Central memory CD8-positive, alpha-beta T cell (primary cell): ENCODE measurements around the gene TMEM259.

ENCODE experiments used
- ATAC-seq: fragments of 150-1000 bp; cut with Tn5 transposase; replicated peaks from 2 replicates; pipeline ENCODE4 v1.10.0; 2022; ENCODE audit warnings: mild to moderate bottlenecking, moderate FRiP score, moderate number of reproducible peaks; ENCODE audit not compliant: poor library complexity, severe bottlenecking; ENCODE audit errors: extremely low read depth
- DNase-seq, 2 donors: peaks; one replicate each; pipeline ENCODE4 v3.0.0; 2021; ENCODE audit warnings: low spot score in 2 of 2
- H3K27ac Mint-ChIP-seq: one replicate; pipeline ENCODE4 v1.8.0; 2022; ENCODE audit warnings: low read depth, mild to moderate bottlenecking, moderate library complexity, mixed read lengths
- H3K27me3 Mint-ChIP-seq: one replicate; pipeline ENCODE4 v1.8.0; 2022; ENCODE audit warnings: mixed read lengths
- H3K36me3 Mint-ChIP-seq: one replicate; pipeline ENCODE4 v1.8.0; 2022; ENCODE audit warnings: mild to moderate bottlenecking, moderate library complexity, mixed read lengths; ENCODE audit not compliant: insufficient read depth
- H3K4me1 Mint-ChIP-seq: one replicate; pipeline ENCODE4 v1.8.0; 2022; ENCODE audit warnings: mixed read lengths
- H3K4me3 Mint-ChIP-seq: one replicate; pipeline ENCODE4 v1.8.0; 2022; ENCODE audit warnings: mild to moderate bottlenecking, moderate library complexity, mixed read lengths
- H3K9me3 Mint-ChIP-seq: one replicate; pipeline ENCODE4 v1.8.0; 2022; ENCODE audit warnings: mixed read lengths

Gene TMEM259

DNA sequence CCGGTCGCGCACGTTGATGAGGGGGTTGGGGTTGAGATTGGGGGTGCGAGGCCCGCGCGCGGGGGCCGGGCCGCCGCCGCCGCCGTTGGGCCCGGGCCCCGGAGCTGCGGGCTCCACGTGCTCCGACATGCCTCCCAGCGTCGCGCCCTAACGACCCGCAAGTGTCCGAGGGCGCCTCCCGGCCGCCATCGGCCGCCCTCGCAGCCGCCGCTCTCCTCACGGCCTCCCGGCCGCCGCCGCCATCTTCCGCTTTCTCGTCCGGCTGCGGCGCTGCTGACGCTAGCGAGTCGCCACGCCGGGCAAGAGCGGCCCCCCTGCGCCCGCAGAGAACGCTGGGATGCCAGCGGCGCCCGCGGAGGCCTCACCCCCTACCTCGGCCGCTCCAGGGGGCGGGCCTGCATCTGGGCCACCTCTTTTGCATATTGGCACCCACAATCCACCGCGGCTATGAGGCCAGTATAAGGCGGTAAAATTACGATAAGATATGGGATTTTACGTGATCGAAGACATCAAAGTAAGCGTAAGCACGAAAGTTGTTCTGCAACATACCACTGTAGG, at the start of gene TMEM259:
Gene TMEM259, minus strand, starts transcription at position 256 of the 558 bp plus-strand sequence. Its CDS starts 127 bp downstream, at position 129.
- H3K4me3 Mint-ChIP-seq: peak within 1 kb of the TSS; percentile 96
- H3K27ac Mint-ChIP-seq: peak within 1 kb of the TSS; percentile 100
- H3K4me1 Mint-ChIP-seq: peaks cover 41% of the 10 kb centered on the region
- H3K27me3 Mint-ChIP-seq: no peaks in the 10 kb centered on the region
- peaks cover 22% of the 10 kb centered on the region for H3K36me3 Mint-ChIP-seq
- ATAC-seq (peak; percentile 86), DNase-seq (peak; percentile 93 to 97)
- H3K9me3 Mint-ChIP-seq: no peaks in the 10 kb centered on the region

DNA sequence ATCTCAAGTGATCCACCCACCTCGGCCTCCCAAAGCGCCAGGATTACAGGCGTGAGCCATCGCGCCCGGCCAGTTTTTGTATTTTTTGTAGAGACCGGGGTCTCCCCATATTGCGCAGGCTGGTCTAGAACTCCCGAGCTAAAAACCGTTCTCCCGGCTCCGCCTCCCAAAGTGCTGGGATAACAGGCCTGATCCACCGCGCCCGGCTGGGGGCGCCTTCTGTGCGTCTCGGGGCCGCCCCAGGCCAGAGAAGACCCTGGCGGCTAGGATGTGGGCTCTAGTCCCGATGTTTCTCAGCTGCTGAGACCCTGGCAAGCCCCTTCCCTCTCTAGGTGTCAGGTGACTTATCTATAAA, 49.6 kb upstream of the TMEM259 start:
- Mint-ChIP-seq H3K9me3 (no peaks in the 10 kb centered on the region), H3K4me3 (peak overlapping the region; percentile 87), H3K36me3 (peaks cover 74% of the 10 kb centered on the region), H3K27me3 (no peaks in the 10 kb centered on the region), H3K4me1 (peaks cover 50% of the 10 kb centered on the region), H3K27ac (peak overlapping the region; percentile 91)
- ATAC-seq: no peak
- DNase-seq: no peak

DNA sequence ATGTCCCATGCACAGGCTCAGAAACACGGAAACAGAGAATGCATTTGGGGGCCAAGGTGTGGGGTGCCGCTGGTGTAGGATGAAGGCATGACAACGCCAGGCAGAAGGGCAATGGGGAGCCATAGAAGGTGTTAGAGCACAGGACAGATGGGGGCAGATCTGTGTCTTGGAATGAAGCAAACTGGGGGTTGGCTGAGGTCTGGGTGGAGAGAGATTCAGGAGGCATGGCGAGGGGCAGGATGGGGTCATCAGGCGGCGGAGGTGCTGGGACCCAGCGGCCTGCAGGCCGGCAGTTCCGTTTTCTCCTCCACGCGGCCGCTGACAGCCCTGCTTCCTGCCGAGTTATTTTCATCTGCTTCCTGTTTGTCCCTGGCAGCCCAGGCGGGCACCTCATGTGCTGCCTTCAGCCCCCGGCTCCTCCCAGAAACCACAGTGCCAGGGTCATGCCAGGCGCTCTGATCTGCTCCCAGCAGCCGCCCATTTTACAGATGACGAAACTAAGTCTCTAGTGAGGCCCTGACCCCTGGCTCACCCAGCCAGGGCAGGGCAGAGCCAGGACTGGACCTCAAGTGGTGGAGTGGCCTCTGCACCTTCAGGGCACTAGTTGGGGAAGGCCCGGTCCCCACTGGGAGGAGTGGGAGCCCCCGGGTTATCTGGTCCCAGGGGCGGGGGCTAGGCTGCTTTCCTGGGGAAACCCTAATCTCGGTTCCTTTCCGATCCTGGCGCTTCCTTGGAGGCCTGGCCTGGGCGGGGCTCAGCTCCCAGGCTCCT, 48.3 kb upstream of the TMEM259 start:
- peaks cover 59% of the 10 kb centered on the region for H3K4me1 Mint-ChIP-seq
- H3K36me3 Mint-ChIP-seq: peaks cover 64% of the 10 kb centered on the region
- H3K9me3 Mint-ChIP-seq: no peaks in the 10 kb centered on the region
- peak overlapping the region; percentile 91 for H3K27ac Mint-ChIP-seq
- peak in 1 of 2 donors; percentile 59 for DNase-seq
- H3K4me3 Mint-ChIP-seq: peak overlapping the region; percentile 87
- ATAC-seq: peak; percentile 26
- H3K27me3 Mint-ChIP-seq: no peaks in the 10 kb centered on the region

DNA sequence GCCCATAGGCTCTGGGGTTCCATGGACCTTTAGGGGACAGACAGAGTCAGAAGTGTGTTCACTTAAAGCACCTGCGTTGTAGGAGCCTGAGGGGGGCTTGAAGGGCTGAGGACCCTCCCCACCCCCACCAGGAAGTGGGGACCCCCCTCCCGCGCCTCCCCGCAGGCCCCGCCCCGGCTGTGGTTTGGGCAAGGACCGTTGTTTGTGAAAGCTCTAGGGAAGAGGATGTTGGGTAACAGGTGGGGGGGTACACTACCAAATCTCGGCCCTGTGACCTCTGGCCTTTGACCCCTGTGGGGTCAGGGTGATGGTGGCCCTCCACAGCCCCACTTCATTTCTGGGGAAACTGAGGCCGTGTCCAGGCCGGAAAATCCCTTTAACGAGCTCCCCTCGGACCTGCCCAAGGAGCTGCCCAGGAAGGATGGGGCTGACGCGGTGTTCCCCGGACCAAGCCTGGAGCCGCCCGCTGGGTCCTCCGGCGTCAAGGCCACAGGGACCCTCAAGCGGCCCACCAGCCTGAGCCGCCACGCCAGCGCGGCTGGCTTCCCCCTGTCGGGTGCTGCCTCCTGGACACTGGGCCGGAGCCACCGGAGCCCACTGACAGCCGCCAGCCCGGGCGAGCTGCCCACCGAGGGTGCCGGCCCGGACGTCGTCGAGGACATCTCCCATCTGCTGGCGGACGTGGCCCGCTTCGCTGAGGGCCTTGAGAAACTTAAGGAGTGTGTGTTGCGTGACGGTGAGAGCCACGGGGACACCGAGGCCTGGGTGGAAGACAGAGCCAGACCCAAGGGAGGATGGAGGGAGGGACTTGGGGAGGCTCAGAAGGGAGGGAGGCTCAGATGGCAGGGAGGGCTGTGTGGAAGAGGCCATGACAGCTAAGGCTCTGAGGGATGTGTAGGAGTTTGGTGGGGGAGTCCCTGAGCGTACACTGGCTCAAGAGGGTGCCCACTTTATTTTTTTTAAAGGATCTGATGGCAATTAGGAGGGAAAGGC, 47.4 kb upstream of the TMEM259 start:
- ATAC-seq (peak; percentile 21), DNase-seq (peak in 1 of 2 donors; percentile 63)
- Mint-ChIP-seq H3K27ac (peak overlapping the region; percentile 91), H3K27me3 (no peaks in the 10 kb centered on the region), H3K36me3 (peaks cover 60% of the 10 kb centered on the region), H3K4me1 (peaks cover 62% of the 10 kb centered on the region), H3K9me3 (no peaks in the 10 kb centered on the region), H3K4me3 (peak overlapping the region; percentile 87)

DNA sequence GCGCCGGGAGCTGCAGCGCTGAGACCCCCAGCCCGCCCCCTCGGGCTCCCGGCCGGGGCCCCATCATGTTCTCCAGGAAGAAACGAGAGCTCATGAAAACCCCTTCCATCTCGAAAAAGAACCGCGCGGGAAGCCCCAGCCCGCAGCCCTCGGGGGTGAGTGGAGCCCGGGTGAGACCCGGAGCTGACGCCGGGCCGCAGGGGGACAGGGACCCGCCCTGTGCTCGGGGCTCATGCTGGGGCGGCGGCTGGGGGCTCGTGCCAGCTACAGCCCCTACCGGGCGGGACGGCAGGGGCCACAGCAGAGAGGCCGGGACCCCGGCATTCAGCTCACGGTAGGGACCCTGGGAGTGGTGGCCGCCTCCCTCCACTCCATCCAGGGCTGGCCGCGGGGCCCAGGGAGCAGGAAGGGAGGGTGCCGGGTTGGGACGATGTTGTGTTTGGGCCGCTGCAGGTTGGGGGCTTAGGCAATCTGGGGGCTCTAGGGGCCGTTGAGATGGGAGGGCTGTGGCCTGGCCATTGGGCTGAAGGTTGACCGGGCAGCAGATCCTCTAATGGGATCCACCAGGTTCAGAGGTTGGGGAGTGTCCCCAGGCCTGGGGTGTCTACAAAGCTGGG, 46.5 kb upstream of the TMEM259 start:
- Mint-ChIP-seq H3K4me1 (peaks cover 54% of the 10 kb centered on the region), H3K4me3 (peak overlapping the region; percentile 87), H3K27me3 (no peaks in the 10 kb centered on the region), H3K27ac (peak overlapping the region; percentile 91), H3K36me3 (peaks cover 55% of the 10 kb centered on the region), H3K9me3 (no peaks in the 10 kb centered on the region)
- ATAC-seq (peak; percentile 63), DNase-seq (peak; percentile 70 to 80)

DNA sequence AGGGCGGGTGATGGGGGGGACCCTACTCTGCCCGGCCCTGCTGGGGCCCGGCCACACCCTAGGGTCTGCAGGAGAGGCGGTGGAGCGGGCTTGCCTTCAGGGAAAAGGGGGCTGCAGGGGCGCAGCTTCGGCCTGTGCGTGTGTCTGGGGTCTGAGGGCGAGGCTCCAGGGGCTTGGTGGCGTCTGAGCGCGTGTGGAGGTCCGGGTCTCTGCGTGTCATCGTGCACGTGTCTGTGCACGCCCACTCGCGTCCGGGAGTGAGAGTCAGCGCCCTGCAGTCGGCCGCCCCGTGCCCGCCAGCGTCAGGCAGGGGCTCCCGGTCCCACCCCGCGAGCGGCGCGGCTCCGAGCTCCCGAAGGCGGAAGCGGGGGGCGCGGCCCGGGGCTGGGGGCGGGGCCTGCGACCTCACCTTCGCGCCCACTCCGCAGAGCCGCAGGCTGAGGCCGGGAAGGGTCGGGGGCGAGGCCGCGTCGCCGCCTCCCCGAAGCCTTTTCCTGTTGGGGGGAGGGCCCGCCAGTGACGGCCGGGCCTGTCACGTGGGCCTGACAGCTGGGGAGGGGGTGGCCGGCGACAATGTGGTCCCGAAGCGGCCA, 45.9 kb upstream of the TMEM259 start, which contains the start of gene ARHGAP45:
Gene ARHGAP45, plus strand, starts transcription at position 420 of the 593 bp plus-strand sequence. CDS start 239 bp downstream, outside the sequence.
- H3K36me3 Mint-ChIP-seq: peaks cover 51% of the 10 kb centered on the region
- ATAC-seq (peak; percentile 57), DNase-seq (peak; percentile 68 to 79)
- no peaks in the 10 kb centered on the region for H3K9me3 Mint-ChIP-seq
- peaks cover 48% of the 10 kb centered on the region for H3K4me1 Mint-ChIP-seq
- H3K4me3 Mint-ChIP-seq: peak within 1 kb of the TSS; percentile 87
- H3K27me3 Mint-ChIP-seq: no peaks in the 10 kb centered on the region
- H3K27ac Mint-ChIP-seq: peak within 1 kb of the TSS; percentile 91

DNA sequence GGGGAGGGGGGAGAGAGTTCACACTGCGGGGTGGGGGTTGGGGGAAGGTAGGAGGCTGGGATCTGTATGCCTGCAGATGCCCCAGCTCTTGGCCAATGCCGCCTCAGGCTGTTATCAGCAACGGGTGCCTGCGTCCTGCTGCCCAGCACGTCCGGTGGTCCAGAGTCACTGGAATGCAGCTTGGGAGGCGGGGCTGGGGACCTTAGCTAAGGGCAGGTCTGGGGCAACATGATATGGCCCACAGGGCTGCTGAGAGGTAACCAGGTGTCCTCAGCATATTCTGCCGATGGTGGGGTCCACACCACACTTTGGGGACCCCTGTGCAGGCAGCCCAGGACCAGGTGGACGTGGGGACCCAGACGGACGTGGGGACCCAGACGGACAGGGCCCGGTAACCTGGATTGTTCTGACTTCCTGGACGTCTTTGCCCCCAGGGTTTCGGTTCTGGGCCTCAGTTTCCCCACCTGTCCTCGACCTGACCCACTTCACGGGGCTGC, 45.4 kb upstream of the TMEM259 start:
- H3K9me3 Mint-ChIP-seq: no peaks in the 10 kb centered on the region
- ATAC-seq: no peak
- no peaks in the 10 kb centered on the region for H3K27me3 Mint-ChIP-seq
- H3K36me3 Mint-ChIP-seq: peaks cover 49% of the 10 kb centered on the region
- H3K4me3 Mint-ChIP-seq: peak overlapping the region; percentile 87
- H3K4me1 Mint-ChIP-seq: peaks cover 45% of the 10 kb centered on the region
- DNase-seq: no peak
- H3K27ac Mint-ChIP-seq: peak overlapping the region; percentile 91

DNA sequence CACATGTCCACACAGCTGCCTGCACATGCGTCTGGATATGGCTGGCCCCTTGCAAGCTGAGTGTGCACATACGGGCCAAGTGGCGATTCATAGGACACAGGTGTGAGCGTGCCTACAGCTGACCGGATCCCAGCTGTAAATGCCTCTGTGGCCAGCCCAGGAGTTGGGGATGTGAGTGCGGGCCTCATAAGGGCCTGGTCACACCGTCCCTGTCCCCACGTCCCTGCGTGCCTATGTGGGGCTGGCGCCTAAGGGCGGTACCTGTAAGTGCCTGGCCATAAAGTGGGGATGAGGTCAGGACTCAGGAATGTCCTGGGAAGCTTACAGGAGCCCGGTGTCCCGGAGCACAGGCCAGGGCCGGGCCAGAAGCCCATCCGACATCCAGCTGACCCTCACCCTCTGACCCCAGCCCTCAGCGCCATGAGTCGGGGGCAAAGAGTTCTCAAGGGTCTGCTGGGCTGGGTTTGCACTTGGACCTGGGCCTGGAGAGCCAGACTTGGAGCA, 44.7 kb upstream of the TMEM259 start:
- Mint-ChIP-seq H3K4me1 (peaks cover 45% of the 10 kb centered on the region), H3K36me3 (peaks cover 46% of the 10 kb centered on the region), H3K9me3 (no peaks in the 10 kb centered on the region), H3K27me3 (no peaks in the 10 kb centered on the region), H3K27ac (peak overlapping the region; percentile 91), H3K4me3 (peak overlapping the region; percentile 87)
- DNase-seq: no peak
- no peak for ATAC-seq

DNA sequence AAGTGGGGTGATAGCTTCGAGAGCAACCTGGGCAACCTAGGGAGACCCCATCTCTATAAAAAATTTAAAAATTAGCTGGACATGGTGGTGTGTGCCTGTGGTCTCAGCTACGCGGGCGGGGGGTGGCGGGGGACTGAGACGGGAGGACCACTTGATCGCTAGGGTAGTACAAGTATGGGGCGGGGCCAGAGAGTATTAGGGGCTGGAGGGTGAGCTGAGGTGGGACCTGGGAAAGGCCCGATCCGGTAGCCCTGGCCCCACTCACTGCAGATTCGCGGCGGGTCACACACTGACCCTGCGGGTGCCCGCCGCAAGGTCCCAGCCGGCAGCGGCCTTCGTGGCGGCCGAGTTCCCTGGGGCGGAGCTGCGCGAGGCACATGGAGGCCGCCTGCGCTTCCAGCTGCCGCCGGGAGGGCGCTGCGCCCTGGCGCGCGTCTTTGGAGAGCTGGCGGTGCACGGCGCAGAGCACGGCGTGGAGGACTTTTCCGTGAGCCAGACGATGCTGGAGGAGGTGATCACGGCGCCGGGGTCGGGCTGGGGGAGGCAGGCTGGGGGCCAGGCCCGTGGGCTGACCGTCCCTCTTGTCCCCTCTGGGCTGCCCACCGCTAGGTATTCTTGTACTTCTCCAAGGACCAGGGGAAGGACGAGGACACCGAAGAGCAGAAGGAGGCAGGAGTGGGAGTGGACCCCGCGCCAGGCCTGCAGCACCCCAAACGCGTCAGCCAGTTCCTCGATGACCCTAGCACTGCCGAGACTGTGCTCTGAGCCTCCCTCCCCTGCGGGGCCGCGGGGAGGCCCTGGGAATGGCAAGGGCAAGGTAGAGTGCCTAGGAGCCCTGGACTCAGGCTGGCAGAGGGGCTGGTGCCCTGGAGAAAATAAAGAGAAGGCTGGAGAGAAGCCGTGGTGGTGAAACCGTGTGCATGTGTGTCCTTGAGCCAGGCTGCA, 44.0 kb upstream of the TMEM259 start:
- DNase-seq: no peak

DNA sequence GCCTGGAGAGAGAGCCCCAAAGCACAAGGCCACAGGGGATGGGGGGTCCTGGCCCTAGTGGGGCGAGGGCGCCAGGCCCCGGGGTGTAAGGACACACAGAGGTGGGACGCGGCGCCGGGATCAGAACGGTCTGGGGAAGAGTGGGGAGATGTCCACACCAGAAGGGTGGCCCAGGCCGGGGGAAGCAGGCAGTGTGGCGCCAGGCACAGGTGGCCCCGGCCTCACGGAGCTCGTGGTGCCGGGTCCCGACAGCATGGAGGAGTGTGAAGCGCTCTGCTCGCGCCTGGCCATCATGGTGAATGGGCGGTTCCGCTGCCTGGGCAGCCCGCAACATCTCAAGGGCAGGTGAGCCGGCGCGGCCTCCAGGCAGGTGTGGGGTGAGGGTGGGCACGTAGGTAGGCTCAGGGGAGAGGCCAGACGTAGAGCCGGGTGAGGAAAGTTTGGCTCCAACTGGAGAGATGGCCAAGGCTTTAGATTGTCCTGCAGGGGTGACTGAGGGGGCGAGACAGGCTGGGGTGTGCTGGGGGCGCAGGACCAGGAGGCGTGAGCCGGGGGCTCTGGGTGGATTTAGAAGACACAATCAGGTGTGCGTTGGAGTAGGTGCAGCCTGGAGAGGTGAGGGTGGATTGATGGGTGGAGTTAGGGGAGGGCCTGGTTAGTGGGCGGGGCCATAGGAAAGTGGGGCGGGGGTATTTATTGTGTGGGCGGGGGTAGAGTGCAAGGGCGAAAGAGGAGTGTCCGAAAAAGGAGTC, 43.2 kb upstream of the TMEM259 start:
- DNase-seq: no peak
- no peaks in the 10 kb centered on the region for H3K9me3 Mint-ChIP-seq
- peaks cover 39% of the 10 kb centered on the region for H3K4me1 Mint-ChIP-seq
- no peak overlapping the region for H3K4me3 Mint-ChIP-seq
- no peak overlapping the region for H3K27ac Mint-ChIP-seq
- no peak for ATAC-seq
- peaks cover 31% of the 10 kb centered on the region for H3K36me3 Mint-ChIP-seq
- no peaks in the 10 kb centered on the region for H3K27me3 Mint-ChIP-seq

More for the DNA sequence above, 44.0 kb upstream of the TMEM259 start:
- no peak for ATAC-seq
- H3K27me3 Mint-ChIP-seq: no peaks in the 10 kb centered on the region
- peak overlapping the region; percentile 87 for H3K4me3 Mint-ChIP-seq
- peaks cover 45% of the 10 kb centered on the region for H3K4me1 Mint-ChIP-seq
- H3K9me3 Mint-ChIP-seq: no peaks in the 10 kb centered on the region
- peak overlapping the region; percentile 91 for H3K27ac Mint-ChIP-seq
- peaks cover 39% of the 10 kb centered on the region for H3K36me3 Mint-ChIP-seq
